Kidney (tissue), 14 donors: ENCODE results near the gene USH1C. TPM values are rescaled to one million over a fixed set of nuclear protein-coding genes. Genes with fewer than 3 reads are reported as not detected.
A peak's percentile ranks its signal among the peaks of the same experiment; 100 is the strongest.

Source experiments
- DNase-seq, 5 donors: peaks; one replicate each; pipeline ENCODE4 v3.0.0-alpha.2; 2013 to 2020
- FAIRE-seq: peaks from 2 replicates; lab custom pipeline; 2012; peaks lifted over from hg19 to GRCh38; lab: Jason Lieb, UNC
- H3K27ac ChIP-seq, 2 donors: one replicate each; pipeline ENCODE4 v1.7.0; 2013; ENCODE audit warnings: low read depth in 2 of 2, low read length in 2 of 2, inconsistent platforms in 1 of 2
- H3K27me3 ChIP-seq: one replicate; pipeline ENCODE4 v1.7.1; 2013; ENCODE audit warnings: low read length, inconsistent platforms; ENCODE audit not compliant: control insufficient read depth, insufficient read depth
- H3K36me3 ChIP-seq, 3 donors: one replicate each; pipeline versions ENCODE4 v1.7.0 to v1.7.1; 2013; ENCODE audit warnings: low read length in 3 of 3, control low read depth in 1 of 3, inconsistent platforms in 1 of 3; ENCODE audit not compliant: insufficient read depth in 3 of 3, control insufficient read depth in 2 of 3
- H3K4me1 ChIP-seq, 3 donors: one replicate each; pipeline versions ENCODE4 v1.7.0 to v1.7.1; 2013; ENCODE audit warnings: low read length in 3 of 3, inconsistent platforms in 1 of 3, low read depth in 1 of 3; ENCODE audit not compliant: control insufficient read depth in 2 of 3, insufficient read depth in 2 of 3
- H3K4me3 ChIP-seq, 3 donors: one replicate each; pipeline versions ENCODE4 v1.7.0 to v1.8.1; 2013; ENCODE audit warnings: low read length in 3 of 3, control low read depth in 1 of 3, inconsistent platforms in 1 of 3
- H3K9ac ChIP-seq, 3 donors: one replicate each; pipeline versions ENCODE4 v1.7.0 to v1.7.1; 2013; ENCODE audit warnings: low read length in 3 of 3, control low read depth in 1 of 3, inconsistent platforms in 1 of 3
- H3K9me3 ChIP-seq, 3 donors: one replicate each; pipeline versions ENCODE4 v1.7.0 to v1.7.1; 2013; ENCODE audit warnings: low read length in 3 of 3, control low read depth in 1 of 3, inconsistent platforms in 1 of 3; ENCODE audit not compliant: control insufficient read depth in 2 of 3, insufficient read depth in 1 of 3
- CTCF ChIP-seq: IDR thresholded peaks from 3 replicates; pipeline ENCODE4 v1.5.1; 2012; ENCODE audit warnings: mild to moderate bottlenecking, moderate library complexity, borderline replicate concordance; ENCODE audit not compliant: insufficient read depth; ENCODE audit errors: extremely low read depth
- intact Hi-C: fragments of 100-400 bp; cut with DNase I; formaldehyde crosslinking; loops from one replicate; pipeline ENCODE4 v1.11.1; 2022
- polyA plus RNA-seq: library from polyadenylated mRNA; stranded (reverse); fragments of 350-450 nt; fragmentation: Illumina TruSeq; extraction: RNeasy Lipid Tissue Mini Kit (QIAGEN cat#74804); gene quantifications from one replicate; pipeline ENCODE4 v1.2.3, GENCODE V29; 2014; ENCODE audit warnings: low read depth, low replicate concordance; ENCODE audit not compliant: insufficient read depth
- total RNA-seq: library from RNA; stranded (reverse); fragmentation: NEBNext Ultra II Directional; extraction: Animal tissue kit (Norgen Biotek cat#: 25700); gene quantifications from one replicate; pipeline ENCODE4 v1.2.1, GENCODE V29; 2021
- donor health status: control.
- donor health status: control.
- donor health status: control.
- donor health status: control.
- donor health status: control.
- donor health status: DM: yes; HTN: yes; CAD: no.
- donor health status: Normal renal cell carcinoma (clear cell type).

USH1C gene
- total and polyA plus RNA-seq, 2 donors from 2014 or later, result 38.6 to 107 TPM

GRCh38 chr11:17543574-17544180 lies 539 bp downstream of the USH1C start:
- TF ChIP-seq CTCF, result no peak
- H3K9me3 ChIP-seq, result no peaks in the 10 kb centered on the region
- no peaks in the 10 kb centered on the region for H3K27me3 ChIP-seq
- intact Hi-C loops, result no loop called here
- H3K4me1 ChIP-seq, result peaks cover 0 to 6% (median 5%) of the 10 kb centered on the region in 3 donors
- H3K36me3 ChIP-seq, result no peaks in the 10 kb centered on the region
- FAIRE-seq (no peak), DNase-seq (peak in 1 of 5 donors; percentile 21)
- peak overlapping the region; percentile 65 to 80 for H3K27ac ChIP-seq
- peak overlapping the region in 1 of 3 donors; percentile 66 for H3K9ac ChIP-seq
- peak overlapping the region in 2 of 3 donors; percentile 59 to 64 for H3K4me3 ChIP-seq

GRCh38 chr11:17543041-17543440 lies 1.2 kb downstream of the USH1C start:
- FAIRE-seq (no peak), DNase-seq (peak in 1 of 5 donors; percentile 46)
- Histone ChIP-seq H3K9me3 (no peaks in the 10 kb centered on the region), H3K27ac (peak overlapping the region; percentile 65 to 80), H3K36me3 (no peaks in the 10 kb centered on the region), H3K9ac (peak overlapping the region in 1 of 3 donors; percentile 66), H3K27me3 (no peaks in the 10 kb centered on the region), H3K4me1 (peaks cover 0 to 7% (median 6%) of the 10 kb centered on the region in 3 donors), H3K4me3 (peak overlapping the region; percentile 8 to 64 (median 59))
- intact Hi-C loops, result no loop called here
- no peak for TF ChIP-seq CTCF

DNA sequence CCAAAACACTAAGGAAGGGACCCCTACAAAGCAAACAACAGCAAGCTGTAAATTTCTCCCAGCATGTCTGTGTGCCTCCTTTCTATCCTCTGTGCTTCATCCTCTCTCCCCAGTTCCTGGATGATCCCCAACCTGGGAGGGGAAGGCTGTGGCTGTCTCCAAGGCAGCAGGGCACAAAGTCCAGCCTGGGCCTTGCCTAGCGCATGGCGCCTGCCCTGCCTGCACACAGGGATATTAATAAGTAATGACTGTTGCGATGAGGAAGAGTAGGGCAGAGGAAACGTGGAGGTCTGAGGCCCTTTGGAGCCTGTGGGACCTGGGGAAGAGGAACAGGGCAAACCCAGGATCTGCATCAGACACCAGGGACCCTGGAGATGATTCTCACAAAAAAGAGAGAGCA lies 2.0 kb downstream of the USH1C start:
- Histone ChIP-seq H3K4me1 (peaks cover 0 to 7% (median 6%) of the 10 kb centered on the region in 3 donors), H3K27me3 (no peaks in the 10 kb centered on the region), H3K9ac (peak overlapping the region in 1 of 3 donors; percentile 28), H3K9me3 (no peaks in the 10 kb centered on the region), H3K4me3 (peak overlapping the region in 2 of 3 donors; percentile 59 to 64), H3K36me3 (no peaks in the 10 kb centered on the region), H3K27ac (peak overlapping the region; percentile 65 to 80)
- DNase-seq, result peak in 3 of 5 donors; percentile 44 to 72 (median 53)
- intact Hi-C loops, result no loop called here
- TF ChIP-seq CTCF, result no peak
- FAIRE-seq, result no peak
